GM12878 (cell line): ENCODE measurements around the gene CXCL6. TPM values are rescaled to one million over a fixed set of nuclear protein-coding genes. Genes with fewer than 3 reads are reported as not detected.

Experiments used
- ATAC-seq: fragments of 200-7000 bp; cut with Tn5 transposase; 3 replicates; pipeline ENCODE4 v1.9.1; 2020; ENCODE audit warnings: mild to moderate bottlenecking, moderate library complexity
- BruUV-seq: library from RNA; stranded (reverse); fragments of 400-500 nt; replicated peaks from 2 replicates; lab custom pipeline; 2021; lab: Mats Ljungman, UMichigan
- CTCF ChIA-PET: fragments of 300-600 bp; sonication (Branson Sonifier 250); formaldehyde crosslinking; extraction: SDS; loops from one replicate; lab custom pipeline; 2021; ENCODE audit warnings: inconsistent platforms; lab: Yijun Ruan, JAX
- POLR2A ChIA-PET: fragments of 350-600 bp; formaldehyde crosslinking; extraction: SDS; loops from one replicate; lab custom pipeline; 2021; ENCODE audit warnings: inconsistent platforms; lab: Charles Lee
- RAD21 ChIA-PET: fragments of 300-600 bp; sonication (Branson Sonifier 250); formaldehyde crosslinking; loops from one replicate; lab custom pipeline; 2023; ENCODE audit warnings: antibody characterized with exemption; ENCODE audit not compliant: unreplicated experiment; lab: Charles Lee
- SMC1A ChIA-PET: fragments of 300-600 bp; sonication (Branson Sonifier 250); formaldehyde crosslinking; loops from one replicate; lab custom pipeline; 2023; ENCODE audit not compliant: unreplicated experiment, uncharacterized antibody; lab: Charles Lee
- DNase-seq: peaks from one replicate; pipeline ENCODE4 v3.0.0-alpha.2; 2011; ENCODE audit warnings: low read depth, low spot score
- FAIRE-seq: peaks from 3 replicates; lab custom pipeline; 2011; peaks lifted over from hg19 to GRCh38; lab: Jason Lieb, UNC
- H2AFZ ChIP-seq: 2 replicates; pipeline ENCODE4 v1.6.0; 2011; ENCODE audit warnings: low read depth, low read length, control low read depth; ENCODE audit not compliant: control insufficient read depth
- H3K27ac ChIP-seq: 2 replicates; pipeline ENCODE4 v1.5.1; 2011; ENCODE audit warnings: control low read depth; ENCODE audit not compliant: control insufficient read depth, insufficient read depth
- H3K27me3 ChIP-seq, 2 experiments: replicated peaks in 1 of 2; 2 replicates each; pipeline versions ENCODE4 v1.6.0 to v1.6.1; 2011; ENCODE audit warnings: low read length in 1 of 2; ENCODE audit not compliant: control insufficient read depth in 2 of 2, insufficient read depth in 2 of 2
- H3K36me3 ChIP-seq, 2 experiments: 2 replicates each; pipeline ENCODE4 v1.5.1; 2011; ENCODE audit warnings: low read length in 1 of 2; ENCODE audit not compliant: control insufficient read depth in 2 of 2, insufficient read depth in 2 of 2
- H3K4me1 ChIP-seq: 2 replicates; pipeline ENCODE4 v1.6.1; 2011; ENCODE audit warnings: mild to moderate bottlenecking, low read length, moderate library complexity, mixed read lengths; ENCODE audit not compliant: control insufficient read depth, insufficient read depth
- H3K4me2 ChIP-seq: 2 replicates; pipeline ENCODE4 v1.6.0; 2011; ENCODE audit warnings: control low read depth; ENCODE audit not compliant: control insufficient read depth, insufficient read depth
- H3K4me3 ChIP-seq: fragments of 200-600 bp; sonication (generic); 2 replicates; pipeline ENCODE4 v1.5.1; 2016
- H3K79me2 ChIP-seq: 2 replicates; pipeline ENCODE4 v1.6.0; 2011; ENCODE audit warnings: low read length; ENCODE audit not compliant: control insufficient read depth, insufficient read depth
- H3K9ac ChIP-seq: 2 replicates; pipeline ENCODE4 v1.8.0; 2011; ENCODE audit warnings: low read length, control low read depth, mixed read lengths; ENCODE audit not compliant: control insufficient read depth, insufficient read depth
- H3K9me3 ChIP-seq: replicated peaks from 3 replicates; pipeline ENCODE4 v1.5.1; 2011; ENCODE audit warnings: mild to moderate bottlenecking, low read length; ENCODE audit not compliant: control insufficient read depth, insufficient read depth
- H4K20me1 ChIP-seq: 2 replicates; pipeline ENCODE4 v1.6.0; 2011; ENCODE audit not compliant: control insufficient read depth, insufficient read depth
- CEBPB ChIP-seq, 2 experiments: fragments of 150-350 bp in 1 of 2; IDR thresholded peaks; 2 replicates each; pipeline ENCODE4 v1.6.1; 2012 to 2014; ENCODE audit warnings: low read depth in 2 of 2, low read length in 2 of 2, borderline replicate concordance in 1 of 2, inconsistent platforms in 1 of 2
- KLF5 ChIP-seq: fragments of 450-650 bp; IDR thresholded peaks from 2 replicates; pipeline ENCODE4 v1.6.1; 2014; ENCODE audit warnings: mild to moderate bottlenecking; ENCODE audit not compliant: partially characterized antibody
- PML ChIP-seq: IDR thresholded peaks from 2 replicates; pipeline ENCODE4 v1.6.1; 2012; ENCODE audit warnings: low read length, inconsistent platforms
- RAD21 ChIP-seq: IDR thresholded peaks from 2 replicates; pipeline ENCODE4 v1.6.1; 2011; ENCODE audit warnings: mild to moderate bottlenecking, low read depth, low read length, moderate library complexity; ENCODE audit not compliant: insufficient read depth
- RFX5 ChIP-seq: IDR thresholded peaks from 2 replicates; pipeline ENCODE4 v1.6.1; 2011; ENCODE audit warnings: low read depth, low read length, improper control_type of control experiment
- SPI1 ChIP-seq: IDR thresholded peaks from 2 replicates; pipeline ENCODE4 v1.6.1; 2011; ENCODE audit warnings: low read depth, mild to moderate bottlenecking, low read length, moderate library complexity, borderline replicate concordance; ENCODE audit not compliant: insufficient read depth
- ZNF207 ChIP-seq: fragments of 450-650 bp; IDR thresholded peaks from 2 replicates; pipeline ENCODE4 v1.6.1; 2014; ENCODE audit warnings: antibody characterized with exemption, mild to moderate bottlenecking, borderline replicate concordance
- ZNF622 ChIP-seq: fragments of 450-650 bp; IDR thresholded peaks from 2 replicates; pipeline ENCODE4 v1.6.1; 2017; ENCODE audit warnings: mild to moderate bottlenecking, inconsistent platforms
- WGBS: methylation state at CpG from one replicate; pipeline ENCODE4 v1.1.6; 2016; ENCODE audit warnings: low lambda C conversion rate; ENCODE audit not compliant: insufficient replicate concordance, insufficient coverage; ENCODE audit errors: missing lambda C conversion rate; 5-methylcytosine and 5-hydroxymethylcytosine counted together
- in situ Hi-C: fragments of 300-500 bp; cut with MboI; formaldehyde crosslinking; loops from 9 replicates; pipeline ENCODE4 v1.14.3; 2018; ENCODE audit warnings: mixed read lengths
- intact Hi-C: fragments of 100-400 bp; cut with micrococcal nuclease; formaldehyde crosslinking; loops from one replicate; pipeline ENCODE4 v1.14.2; 2022; ENCODE audit not compliant: unreplicated experiment
- polyA plus RNA-seq, 11 experiments: library from polyadenylated mRNA; depleted of rRNA in 4 of 11; unstranded in 6 of 11; stranded (reverse) in 5 of 11; fragments of >200 nt; fragmentation: Nextera tagmentation in 4 of 11; fragmentation: Illumina TruSeq in 1 of 11; extraction: Ambion mirVana in 4 of 11; extraction: Trizol in 1 of 11; gene quantifications; 1 replicate in 1 of 11; 2 replicates in 10 of 11; pipeline versions ENCODE4 v1.2.1 to v1.2.3, GENCODE V29; 2011 to 2016; ENCODE audit warnings: inconsistent platforms in 2 of 11, missing spikeins in 2 of 11, low read depth in 1 of 11
- total RNA-seq, 4 experiments: library from RNA; depleted of rRNA in 3 of 4; stranded (reverse); fragments of >200 nt in 3 of 4; fragmentation: Illumina TruSeq in 1 of 4; extraction: Trizol in 1 of 4; gene quantifications; 2 replicates each; pipeline versions ENCODE4 v1.2.1 to v1.2.3, GENCODE V29; 2013 to 2021
- TF ChIP-seq, protein P1 (sequence below): IDR thresholded peaks from 2 replicates; pipeline ENCODE4 v1.6.1; 2011; ENCODE audit warnings: low read depth, low read length, improper control_type of control experiment, borderline replicate concordance
- TF ChIP-seq, protein P2 (sequence below): fragments of 450-650 bp; IDR thresholded peaks from 2 replicates; pipeline ENCODE4 v1.6.1; 2017; ENCODE audit warnings: antibody characterized with exemption, mild to moderate bottlenecking, moderate library complexity
- TF ChIP-seq, protein P3 (sequence below): IDR thresholded peaks from 2 replicates; pipeline ENCODE4 v1.6.1; 2011; ENCODE audit warnings: borderline replicate concordance, low read depth, mild to moderate bottlenecking, moderate library complexity, low read length; ENCODE audit not compliant: insufficient read depth, poor library complexity, severe bottlenecking

CXCL6 gene
- total and polyA plus RNA-seq, 10 of the 15 experiments (the other 5 are each of a cell fraction or from before 2014, with no cell fraction given): not detected

DNA sequence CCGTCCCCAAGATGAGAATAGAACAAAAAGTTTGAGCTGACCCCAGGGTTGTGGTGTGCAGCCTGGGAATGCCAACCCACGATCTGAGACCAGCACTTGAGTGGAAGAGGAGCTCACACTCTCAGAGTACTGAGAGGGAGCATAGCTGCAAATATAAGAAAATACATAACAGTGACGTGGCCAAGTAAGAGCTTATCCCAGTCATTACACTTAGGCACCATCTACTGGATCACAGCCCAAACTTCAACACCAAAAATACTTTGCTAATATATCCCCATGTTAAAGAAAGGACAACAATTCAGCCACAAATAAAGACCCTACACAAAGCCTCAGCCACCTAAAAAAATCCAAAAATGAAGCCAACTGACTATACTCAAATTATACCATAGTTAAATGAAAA, 33.3 kb upstream of the CXCL6 start:
- intact Hi-C loops: no loop called here
- no peaks in the 10 kb centered on the region for H3K27me3 ChIP-seq
- 17% methylated on average over 3 of the region's 3 CpGs for WGBS
- SMC1A ChIA-PET: interaction anchor here (0.8 to 1.5 kb wide), 6 partner anchors 39 to 141 kb away, joined by 3 to 5 read pairs (median 3); no protein-coding TSS in a partner anchor
- TF ChIP-seq RAD21 (peak; percentile 22; the same call in 1 of the 2 replicates), PML (no peak)
- TF ChIP-seq, all 136 proteins: peak for 1
- ChIA-PET RAD21 (no interaction called here), CTCF (interaction anchor here (1.0 to 2.6 kb wide), 5 partner anchors 9 to 139 kb away, joined by 3 to 10 read pairs (median 3); no protein-coding TSS in a partner anchor), POLR2A (no interaction called here)
- no peaks in the 10 kb centered on the region for H3K4me1 ChIP-seq
- H3K36me3 ChIP-seq: no peaks in the 10 kb centered on the region
- no peak overlapping the region for H2AFZ ChIP-seq
- DNase-seq (no peak), FAIRE-seq (no peak), ATAC-seq (no peak)
- in situ Hi-C loops: no loop called here
- no peak overlapping the region for H3K27ac ChIP-seq
- H3K4me3 ChIP-seq: no peak overlapping the region
- no TSS peak for BruUV-seq
- no peak overlapping the region for H3K9ac ChIP-seq
- no peak overlapping the region for H3K4me2 ChIP-seq
- no peaks in the 10 kb centered on the region for H4K20me1 ChIP-seq
- H3K79me2 ChIP-seq: no peaks in the 10 kb centered on the region
- no peaks in the 10 kb centered on the region; the same call in 2 of the 3 replicates for H3K9me3 ChIP-seq

DNA sequence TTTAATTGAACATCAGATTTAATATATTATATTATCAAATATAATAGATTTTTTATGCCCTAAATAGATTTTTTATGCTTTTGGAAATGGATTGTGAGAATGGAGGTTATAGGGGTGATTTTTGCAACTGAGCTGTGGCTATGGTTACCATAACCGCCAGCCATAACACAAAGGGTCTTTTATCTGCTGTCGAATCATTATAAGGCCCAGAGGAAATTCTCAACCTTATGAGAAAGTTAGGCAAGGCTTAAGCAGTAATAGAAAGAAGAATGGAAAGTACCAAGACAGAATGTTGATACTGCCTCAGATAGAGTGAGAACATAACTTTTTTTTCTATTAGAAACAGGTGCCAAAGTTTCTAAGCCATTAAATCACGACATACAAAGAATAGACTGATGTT, 26.3 kb upstream of the CXCL6 start:
- ATAC-seq (no peak; the same call in 2 of the 3 replicates), DNase-seq (no peak), FAIRE-seq (no peak)
- in situ Hi-C loops (no loop called here), intact Hi-C loops (no loop called here)
- Histone ChIP-seq H3K9me3 (no peaks in the 10 kb centered on the region), H3K27ac (no peak overlapping the region), H2AFZ (no peak overlapping the region), H3K4me3 (no peak overlapping the region), H3K4me2 (no peak overlapping the region), H4K20me1 (no peaks in the 10 kb centered on the region), H3K27me3 (no peaks in the 10 kb centered on the region), H3K4me1 (no peaks in the 10 kb centered on the region), H3K36me3 (no peaks in the 10 kb centered on the region), H3K9ac (no peak overlapping the region), H3K79me2 (no peaks in the 10 kb centered on the region)
- POLR2A ChIA-PET: no interaction called here
- WGBS: 0% methylated on average over 3 of the region's 3 CpGs
- no TSS peak for BruUV-seq
- RAD21 ChIA-PET: no interaction called here
- CTCF ChIA-PET: no interaction called here
- SMC1A ChIA-PET: no interaction called here
- TF ChIP-seq RFX5 (no peak), ZNF622 (no peak), KLF5 (no peak), ZNF207 (no peak), SPI1 (no peak), CEBPB (IDR thresholded peaks at IDR 0.05; ENCODE audit: borderline replicate concordance in 1 of 2, low read depth in 2 of 2, low read length in 2 of 2) (no peak)
- TF ChIP-seq, protein P1, sequence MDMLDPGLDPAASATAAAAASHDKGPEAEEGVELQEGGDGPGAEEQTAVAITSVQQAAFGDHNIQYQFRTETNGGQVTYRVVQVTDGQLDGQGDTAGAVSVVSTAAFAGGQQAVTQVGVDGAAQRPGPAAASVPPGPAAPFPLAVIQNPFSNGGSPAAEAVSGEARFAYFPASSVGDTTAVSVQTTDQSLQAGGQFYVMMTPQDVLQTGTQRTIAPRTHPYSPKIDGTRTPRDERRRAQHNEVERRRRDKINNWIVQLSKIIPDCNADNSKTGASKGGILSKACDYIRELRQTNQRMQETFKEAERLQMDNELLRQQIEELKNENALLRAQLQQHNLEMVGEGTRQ: no peak
- TF ChIP-seq, protein P2, sequence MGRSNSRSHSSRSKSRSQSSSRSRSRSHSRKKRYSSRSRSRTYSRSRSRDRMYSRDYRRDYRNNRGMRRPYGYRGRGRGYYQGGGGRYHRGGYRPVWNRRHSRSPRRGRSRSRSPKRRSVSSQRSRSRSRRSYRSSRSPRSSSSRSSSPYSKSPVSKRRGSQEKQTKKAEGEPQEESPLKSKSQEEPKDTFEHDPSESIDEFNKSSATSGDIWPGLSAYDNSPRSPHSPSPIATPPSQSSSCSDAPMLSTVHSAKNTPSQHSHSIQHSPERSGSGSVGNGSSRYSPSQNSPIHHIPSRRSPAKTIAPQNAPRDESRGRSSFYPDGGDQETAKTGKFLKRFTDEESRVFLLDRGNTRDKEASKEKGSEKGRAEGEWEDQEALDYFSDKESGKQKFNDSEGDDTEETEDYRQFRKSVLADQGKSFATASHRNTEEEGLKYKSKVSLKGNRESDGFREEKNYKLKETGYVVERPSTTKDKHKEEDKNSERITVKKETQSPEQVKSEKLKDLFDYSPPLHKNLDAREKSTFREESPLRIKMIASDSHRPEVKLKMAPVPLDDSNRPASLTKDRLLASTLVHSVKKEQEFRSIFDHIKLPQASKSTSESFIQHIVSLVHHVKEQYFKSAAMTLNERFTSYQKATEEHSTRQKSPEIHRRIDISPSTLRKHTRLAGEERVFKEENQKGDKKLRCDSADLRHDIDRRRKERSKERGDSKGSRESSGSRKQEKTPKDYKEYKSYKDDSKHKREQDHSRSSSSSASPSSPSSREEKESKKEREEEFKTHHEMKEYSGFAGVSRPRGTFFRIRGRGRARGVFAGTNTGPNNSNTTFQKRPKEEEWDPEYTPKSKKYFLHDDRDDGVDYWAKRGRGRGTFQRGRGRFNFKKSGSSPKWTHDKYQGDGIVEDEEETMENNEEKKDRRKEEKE: no peak
- TF ChIP-seq, protein P3, sequence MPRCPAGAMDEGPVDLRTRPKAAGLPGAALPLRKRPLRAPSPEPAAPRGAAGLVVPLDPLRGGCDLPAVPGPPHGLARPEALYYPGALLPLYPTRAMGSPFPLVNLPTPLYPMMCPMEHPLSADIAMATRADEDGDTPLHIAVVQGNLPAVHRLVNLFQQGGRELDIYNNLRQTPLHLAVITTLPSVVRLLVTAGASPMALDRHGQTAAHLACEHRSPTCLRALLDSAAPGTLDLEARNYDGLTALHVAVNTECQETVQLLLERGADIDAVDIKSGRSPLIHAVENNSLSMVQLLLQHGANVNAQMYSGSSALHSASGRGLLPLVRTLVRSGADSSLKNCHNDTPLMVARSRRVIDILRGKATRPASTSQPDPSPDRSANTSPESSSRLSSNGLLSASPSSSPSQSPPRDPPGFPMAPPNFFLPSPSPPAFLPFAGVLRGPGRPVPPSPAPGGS: no peak
